HepG2 (cell line): ENCODE data around the gene CCDC73. TPM values are rescaled to one million over a fixed set of nuclear protein-coding genes. Genes with fewer than 3 reads are reported as not detected.
A peak's percentile ranks its signal among the peaks of the same experiment; 100 is the strongest.

ENCODE experiments used
- DR1 ChIP-seq: sonication (generic); formaldehyde crosslinking; IDR thresholded peaks from 2 replicates; pipeline ENCODE4 v1.8.0; 2021; ENCODE audit warnings: mild to moderate bottlenecking, missing genetic modification reagents, inconsistent platforms
- EED ChIP-seq: sonication (generic); formaldehyde crosslinking; IDR thresholded peaks from 2 replicates; pipeline ENCODE4 v1.5.0; 2020; ENCODE audit warnings: mild to moderate bottlenecking, missing genetic modification reagents
- FOXO1 ChIP-seq: sonication (generic); formaldehyde crosslinking; IDR thresholded peaks from 2 replicates; pipeline ENCODE4 v1.4.0; 2020; ENCODE audit warnings: missing genetic modification reagents
- FOXP1 ChIP-seq, 2 experiments: fragments of 450-650 bp in 1 of 2; IDR thresholded peaks; 2 replicates each; pipeline ENCODE4 v1.6.1; 2017 to 2018; ENCODE audit warnings: antibody characterized with exemption in 1 of 2
- HNF4A ChIP-seq: sonication (generic); formaldehyde crosslinking; IDR thresholded peaks from 2 replicates; pipeline ENCODE4 v1.4.0; 2020; ENCODE audit warnings: missing genetic modification reagents
- JARID2 ChIP-seq: sonication (generic); formaldehyde crosslinking; IDR thresholded peaks from 2 replicates; pipeline ENCODE4 v1.8.1; 2023; ENCODE audit warnings: missing genetic modification reagents, inconsistent platforms; ENCODE audit not compliant: insufficient replicate concordance
- NFYC ChIP-seq: IDR thresholded peaks from 2 replicates; pipeline ENCODE4 v1.6.1; 2016; ENCODE audit warnings: missing genetic modification reagents, missing compliant biosample characterization
- SRY ChIP-seq: sonication (generic); formaldehyde crosslinking; IDR thresholded peaks from 2 replicates; pipeline ENCODE4 v1.8.0; 2022; ENCODE audit warnings: mild to moderate bottlenecking, missing genetic modification reagents
- TARDBP ChIP-seq: sonication (generic); formaldehyde crosslinking; IDR thresholded peaks from 2 replicates; pipeline ENCODE4 v1.8.0; 2022; ENCODE audit warnings: mild to moderate bottlenecking, missing genetic modification reagents
- ZBTB3 ChIP-seq: sonication (generic); formaldehyde crosslinking; IDR thresholded peaks from 2 replicates; pipeline ENCODE4 v1.4.0; 2020; ENCODE audit warnings: low read depth, mild to moderate bottlenecking, moderate library complexity, missing genetic modification reagents, borderline replicate concordance
- ZNF12 ChIP-seq: sonication (generic); formaldehyde crosslinking; IDR thresholded peaks from 2 replicates; pipeline ENCODE4 v1.5.0; 2020; ENCODE audit warnings: missing genetic modification reagents
- ZNF160 ChIP-seq: sonication (generic); formaldehyde crosslinking; IDR thresholded peaks from 2 replicates; pipeline ENCODE4 v1.8.0; 2022; ENCODE audit warnings: mild to moderate bottlenecking, inconsistent platforms, missing genetic modification reagents
- ZNF441 ChIP-seq: sonication (generic); formaldehyde crosslinking; IDR thresholded peaks from 2 replicates; pipeline ENCODE4 v1.7.0; 2021; ENCODE audit warnings: missing genetic modification reagents, borderline replicate concordance
- ZNF460 ChIP-seq: sonication (generic); formaldehyde crosslinking; IDR thresholded peaks from 2 replicates; pipeline ENCODE4 v1.5.1; 2020; ENCODE audit warnings: missing genetic modification reagents, mild to moderate bottlenecking, borderline replicate concordance
- ZNF761 ChIP-seq: sonication (generic); formaldehyde crosslinking; conservative IDR thresholded peaks from 2 replicates; pipeline ENCODE4 v1.4.0; 2020; ENCODE audit warnings: mild to moderate bottlenecking, missing genetic modification reagents
- polyA plus RNA-seq, 8 experiments: library from polyadenylated mRNA; depleted of rRNA in 3 of 8; stranded (reverse) in 7 of 8; unstranded in 1 of 8; fragments of >200 nt; fragmentation: Illumina TruSeq in 4 of 8; extraction: Trizol in 4 of 8; gene quantifications; 2 replicates each; pipeline versions ENCODE4 v1.2.1 to v1.2.3, GENCODE V29; 2011 to 2016; ENCODE audit warnings: low read depth in 4 of 8, missing spikeins in 1 of 8, mixed read lengths in 1 of 8; ENCODE audit not compliant: insufficient read depth in 1 of 8
- total RNA-seq, 5 experiments: library from RNA; depleted of rRNA; stranded (reverse); fragments of >200 nt; fragmentation: Illumina TruSeq; extraction: Trizol; gene quantifications; 2 replicates each; pipeline ENCODE4 v1.2.3, GENCODE V29; 2016; ENCODE audit warnings: low read depth in 1 of 5
- TF ChIP-seq, protein P1 (sequence below): sonication (generic); formaldehyde crosslinking; IDR thresholded peaks from 2 replicates; pipeline ENCODE4 v1.4.0; 2020; ENCODE audit warnings: missing genetic modification reagents, borderline replicate concordance
- TF ChIP-seq, protein P2 (sequence below): IDR thresholded peaks from 2 replicates; pipeline ENCODE4 v1.6.1; 2016; ENCODE audit warnings: low read depth, missing genetic modification reagents, missing compliant biosample characterization
- TF ChIP-seq, protein P3 (sequence below): IDR thresholded peaks from 2 replicates; pipeline ENCODE4 v1.6.1; 2012; ENCODE audit warnings: low read depth, low read length, improper control_type of control experiment
- TF ChIP-seq, protein P4 (sequence below): sonication (generic); formaldehyde crosslinking; IDR thresholded peaks from 2 replicates; pipeline ENCODE4 v1.4.0; 2020; ENCODE audit warnings: missing genetic modification reagents, borderline replicate concordance

The CCDC73 gene
- total and polyA plus RNA-seq, 2 of the 13 experiments (the other 11 are each of a cell fraction or from before 2014, with no cell fraction given) = 0.01 to 0.11 TPM

DNA sequence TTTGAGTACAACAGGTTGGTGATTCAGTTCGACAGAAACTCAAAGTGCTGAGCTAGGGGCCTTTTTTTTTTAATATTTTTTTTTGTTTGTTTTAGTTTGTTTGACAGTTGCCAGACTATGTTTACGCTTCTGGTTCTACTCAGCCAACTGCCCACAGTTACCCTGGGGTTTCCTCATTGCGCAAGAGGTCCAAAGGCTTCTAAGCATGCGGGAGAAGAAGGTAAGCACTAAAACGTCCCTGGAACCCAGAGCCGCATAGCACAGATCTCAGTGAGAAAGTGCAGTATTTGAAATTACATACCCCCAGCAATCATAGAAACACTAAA is 35.9 kb upstream of the CCDC73 start (continued):
- TF ChIP-seq, protein P1, sequence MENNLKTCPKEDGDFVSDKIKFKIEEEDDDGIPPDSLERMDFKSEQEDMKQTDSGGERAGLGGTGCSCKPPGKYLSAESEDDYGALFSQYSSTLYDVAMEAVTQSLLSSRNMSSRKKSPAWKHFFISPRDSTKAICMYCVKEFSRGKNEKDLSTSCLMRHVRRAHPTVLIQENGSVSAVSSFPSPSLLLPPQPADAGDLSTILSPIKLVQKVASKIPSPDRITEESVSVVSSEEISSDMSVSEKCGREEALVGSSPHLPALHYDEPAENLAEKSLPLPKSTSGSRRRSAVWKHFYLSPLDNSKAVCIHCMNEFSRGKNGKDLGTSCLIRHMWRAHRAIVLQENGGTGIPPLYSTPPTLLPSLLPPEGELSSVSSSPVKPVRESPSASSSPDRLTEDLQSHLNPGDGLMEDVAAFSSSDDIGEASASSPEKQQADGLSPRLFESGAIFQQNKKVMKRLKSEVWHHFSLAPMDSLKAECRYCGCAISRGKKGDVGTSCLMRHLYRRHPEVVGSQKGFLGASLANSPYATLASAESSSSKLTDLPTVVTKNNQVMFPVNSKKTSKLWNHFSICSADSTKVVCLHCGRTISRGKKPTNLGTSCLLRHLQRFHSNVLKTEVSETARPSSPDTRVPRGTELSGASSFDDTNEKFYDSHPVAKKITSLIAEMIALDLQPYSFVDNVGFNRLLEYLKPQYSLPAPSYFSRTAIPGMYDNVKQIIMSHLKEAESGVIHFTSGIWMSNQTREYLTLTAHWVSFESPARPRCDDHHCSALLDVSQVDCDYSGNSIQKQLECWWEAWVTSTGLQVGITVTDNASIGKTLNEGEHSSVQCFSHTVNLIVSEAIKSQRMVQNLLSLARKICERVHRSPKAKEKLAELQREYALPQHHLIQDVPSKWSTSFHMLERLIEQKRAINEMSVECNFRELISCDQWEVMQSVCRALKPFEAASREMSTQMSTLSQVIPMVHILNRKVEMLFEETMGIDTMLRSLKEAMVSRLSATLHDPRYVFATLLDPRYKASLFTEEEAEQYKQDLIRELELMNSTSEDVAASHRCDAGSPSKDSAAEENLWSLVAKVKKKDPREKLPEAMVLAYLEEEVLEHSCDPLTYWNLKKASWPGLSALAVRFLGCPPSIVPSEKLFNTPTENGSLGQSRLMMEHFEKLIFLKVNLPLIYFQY (CRISPR knock-in tag) = peak; percentile 37; the same call in 1 of the 2 replicates
- TF ChIP-seq, protein P2, sequence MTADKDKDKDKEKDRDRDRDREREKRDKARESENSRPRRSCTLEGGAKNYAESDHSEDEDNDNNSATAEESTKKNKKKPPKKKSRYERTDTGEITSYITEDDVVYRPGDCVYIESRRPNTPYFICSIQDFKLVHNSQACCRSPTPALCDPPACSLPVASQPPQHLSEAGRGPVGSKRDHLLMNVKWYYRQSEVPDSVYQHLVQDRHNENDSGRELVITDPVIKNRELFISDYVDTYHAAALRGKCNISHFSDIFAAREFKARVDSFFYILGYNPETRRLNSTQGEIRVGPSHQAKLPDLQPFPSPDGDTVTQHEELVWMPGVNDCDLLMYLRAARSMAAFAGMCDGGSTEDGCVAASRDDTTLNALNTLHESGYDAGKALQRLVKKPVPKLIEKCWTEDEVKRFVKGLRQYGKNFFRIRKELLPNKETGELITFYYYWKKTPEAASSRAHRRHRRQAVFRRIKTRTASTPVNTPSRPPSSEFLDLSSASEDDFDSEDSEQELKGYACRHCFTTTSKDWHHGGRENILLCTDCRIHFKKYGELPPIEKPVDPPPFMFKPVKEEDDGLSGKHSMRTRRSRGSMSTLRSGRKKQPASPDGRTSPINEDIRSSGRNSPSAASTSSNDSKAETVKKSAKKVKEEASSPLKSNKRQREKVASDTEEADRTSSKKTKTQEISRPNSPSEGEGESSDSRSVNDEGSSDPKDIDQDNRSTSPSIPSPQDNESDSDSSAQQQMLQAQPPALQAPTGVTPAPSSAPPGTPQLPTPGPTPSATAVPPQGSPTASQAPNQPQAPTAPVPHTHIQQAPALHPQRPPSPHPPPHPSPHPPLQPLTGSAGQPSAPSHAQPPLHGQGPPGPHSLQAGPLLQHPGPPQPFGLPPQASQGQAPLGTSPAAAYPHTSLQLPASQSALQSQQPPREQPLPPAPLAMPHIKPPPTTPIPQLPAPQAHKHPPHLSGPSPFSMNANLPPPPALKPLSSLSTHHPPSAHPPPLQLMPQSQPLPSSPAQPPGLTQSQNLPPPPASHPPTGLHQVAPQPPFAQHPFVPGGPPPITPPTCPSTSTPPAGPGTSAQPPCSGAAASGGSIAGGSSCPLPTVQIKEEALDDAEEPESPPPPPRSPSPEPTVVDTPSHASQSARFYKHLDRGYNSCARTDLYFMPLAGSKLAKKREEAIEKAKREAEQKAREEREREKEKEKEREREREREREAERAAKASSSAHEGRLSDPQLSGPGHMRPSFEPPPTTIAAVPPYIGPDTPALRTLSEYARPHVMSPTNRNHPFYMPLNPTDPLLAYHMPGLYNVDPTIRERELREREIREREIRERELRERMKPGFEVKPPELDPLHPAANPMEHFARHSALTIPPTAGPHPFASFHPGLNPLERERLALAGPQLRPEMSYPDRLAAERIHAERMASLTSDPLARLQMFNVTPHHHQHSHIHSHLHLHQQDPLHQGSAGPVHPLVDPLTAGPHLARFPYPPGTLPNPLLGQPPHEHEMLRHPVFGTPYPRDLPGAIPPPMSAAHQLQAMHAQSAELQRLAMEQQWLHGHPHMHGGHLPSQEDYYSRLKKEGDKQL (CRISPR knock-in tag) = no peak
- TF ChIP-seq ZNF441 (0 out of 2 replicates have a peak, but pooled peaks have one; percentile 64), EED (CRISPR knock-in tag) (no peak), HNF4A (peak; percentile 68), FOXO1 (peak; percentile 60; the same call in 1 of the 2 replicates), ZNF761 (CRISPR knock-in tag) (no peak), TARDBP (CRISPR knock-in tag) (no peak), FOXP1 (IDR thresholded peaks at IDR 0.05) (peak; percentile 44; the same call in 1 of the 2 replicates), FOXP1 (CRISPR knock-in tag; IDR thresholded peaks at IDR 0.05) (peak; percentile 88), DR1 (CRISPR knock-in tag) (no peak), ZNF160 (CRISPR knock-in tag) (no peak), SRY (CRISPR knock-in tag) (no peak), NFYC (no peak), ZNF12 (no peak), ZBTB3 (CRISPR knock-in tag) (no peak), ZNF460 (CRISPR knock-in tag) (no peak), JARID2 (no peak)
- TF ChIP-seq, protein P3, sequence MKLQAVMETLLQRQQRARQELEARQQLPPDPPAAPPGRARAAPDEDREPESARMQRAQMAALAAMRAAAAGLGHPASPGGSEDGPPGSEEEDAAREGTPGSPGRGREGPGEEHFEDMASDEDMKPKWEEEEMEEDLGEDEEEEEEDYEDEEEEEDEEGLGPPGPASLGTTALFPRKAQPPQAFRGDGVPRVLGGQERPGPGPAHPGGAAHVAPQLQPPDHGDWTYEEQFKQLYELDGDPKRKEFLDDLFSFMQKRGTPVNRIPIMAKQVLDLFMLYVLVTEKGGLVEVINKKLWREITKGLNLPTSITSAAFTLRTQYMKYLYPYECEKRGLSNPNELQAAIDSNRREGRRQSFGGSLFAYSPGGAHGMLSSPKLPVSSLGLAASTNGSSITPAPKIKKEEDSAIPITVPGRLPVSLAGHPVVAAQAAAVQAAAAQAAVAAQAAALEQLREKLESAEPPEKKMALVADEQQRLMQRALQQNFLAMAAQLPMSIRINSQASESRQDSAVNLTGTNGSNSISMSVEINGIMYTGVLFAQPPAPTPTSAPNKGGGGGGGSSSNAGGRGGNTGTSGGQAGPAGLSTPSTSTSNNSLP = 0 out of 2 replicates have a peak, but pooled peaks have one; percentile 12
- TF ChIP-seq, protein P4, sequence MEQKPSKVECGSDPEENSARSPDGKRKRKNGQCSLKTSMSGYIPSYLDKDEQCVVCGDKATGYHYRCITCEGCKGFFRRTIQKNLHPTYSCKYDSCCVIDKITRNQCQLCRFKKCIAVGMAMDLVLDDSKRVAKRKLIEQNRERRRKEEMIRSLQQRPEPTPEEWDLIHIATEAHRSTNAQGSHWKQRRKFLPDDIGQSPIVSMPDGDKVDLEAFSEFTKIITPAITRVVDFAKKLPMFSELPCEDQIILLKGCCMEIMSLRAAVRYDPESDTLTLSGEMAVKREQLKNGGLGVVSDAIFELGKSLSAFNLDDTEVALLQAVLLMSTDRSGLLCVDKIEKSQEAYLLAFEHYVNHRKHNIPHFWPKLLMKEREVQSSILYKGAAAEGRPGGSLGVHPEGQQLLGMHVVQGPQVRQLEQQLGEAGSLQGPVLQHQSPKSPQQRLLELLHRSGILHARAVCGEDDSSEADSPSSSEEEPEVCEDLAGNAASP (CRISPR knock-in tag) = peak; percentile 40; the same call in 1 of the 2 replicates
